Measurements from ENCODE around the gene DRG2. TPM values are rescaled to one million over a fixed set of nuclear protein-coding genes. Genes with fewer than 3 reads are reported as not detected.

Gene DRG2
- total and polyA plus RNA-seq, 2 of the 13 experiments (the other 11 are each of a cell fraction or from before 2014, with no cell fraction given) = 20.1 to 26.6 TPM

DNA sequence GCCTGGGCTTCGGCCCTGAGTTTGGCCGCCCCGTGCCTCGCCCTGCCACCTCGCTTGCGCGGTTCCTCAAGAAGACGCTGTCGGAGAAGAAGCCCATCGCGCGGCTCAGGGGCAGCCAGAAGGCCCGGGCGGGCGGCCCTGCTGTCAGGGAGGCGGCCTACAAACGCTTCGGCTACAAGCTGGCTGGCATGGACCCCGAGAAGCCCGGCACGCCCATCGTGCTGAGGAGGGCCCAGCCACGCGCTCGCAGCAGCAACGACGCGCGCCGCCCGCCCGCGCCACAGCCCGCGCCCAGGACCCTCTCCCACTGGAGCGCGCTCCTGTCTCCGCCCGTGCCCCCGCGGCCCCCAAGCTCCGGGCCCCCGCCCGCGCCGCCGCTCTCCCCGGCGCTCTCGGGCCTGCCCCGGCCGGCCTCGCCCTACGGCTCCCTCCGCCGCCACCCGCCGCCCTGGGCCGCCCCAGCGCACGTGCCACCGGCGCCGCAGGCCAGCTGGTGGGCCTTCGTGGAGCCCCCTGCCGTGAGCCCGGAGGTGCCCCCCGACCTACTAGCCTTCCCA is 32.8 kb downstream of the DRG2 start:
- no peak for ATAC-seq

More for the DNA sequence above, 32.8 kb downstream of the DRG2 start:
- H3K27ac ChIP-seq (ENCODE audit: extremely low read length, insufficient read depth, low read length) = no peak overlapping the region
- intact Hi-C loops (cut with micrococcal nuclease; ENCODE audit: unreplicated experiment) = no loop called here
- WGBS (ENCODE audit: low lambda C conversion rate) = 97% methylated on average over 49 of the region's 68 CpGs
- H2AFZ ChIP-seq (ENCODE audit: low read length) = no peak overlapping the region
- no peak overlapping the region for H3K9ac ChIP-seq (ENCODE audit: insufficient read depth, low read depth, low read length)
- no peak overlapping the region for H3K4me2 ChIP-seq (ENCODE audit: low read depth, low read length)
- no peak overlapping the region for H3K4me3 ChIP-seq (replicated peaks in 1 of 3; ENCODE audit: insufficient read depth in 1 of 3, low read depth in 2 of 3, low read length in 3 of 3)
- TF ChIP-seq POLR2AphosphoS5 (IDR thresholded peaks at IDR 0.05; ENCODE audit: low read depth, low read length) (no peak), HMG20A (CRISPR knock-in tag; IDR thresholded peaks at IDR 0.05; ENCODE audit: borderline replicate concordance) (no peak), AGO1 (IDR thresholded peaks at IDR 0.05; ENCODE audit: low read depth, low read length, poor library complexity, severe bottlenecking) (no peak), KLF9 (CRISPR knock-in tag; IDR thresholded peaks at IDR 0.05; ENCODE audit: low read depth) (no peak), ZNF589 (CRISPR knock-in tag; conservative IDR thresholded peaks at IDR 0.05) (no peak), ZFY (CRISPR knock-in tag; IDR thresholded peaks at IDR 0.05) (no peak), KDM5B (CRISPR knock-in tag; IDR thresholded peaks at IDR 0.05; ENCODE audit: borderline replicate concordance) (no peak), ZNF44 (CRISPR knock-in tag; IDR thresholded peaks at IDR 0.05) (no peak), ZNF891 (CRISPR knock-in tag; IDR thresholded peaks at IDR 0.05) (no peak), SRSF1 (optimal IDR thresholded peaks at IDR 0.05; ENCODE audit: low read depth, low read length) (no peak), ETV6 (CRISPR knock-in tag; conservative IDR thresholded peaks at IDR 0.05) (no peak)
- TF ChIP-seq, protein P1, sequence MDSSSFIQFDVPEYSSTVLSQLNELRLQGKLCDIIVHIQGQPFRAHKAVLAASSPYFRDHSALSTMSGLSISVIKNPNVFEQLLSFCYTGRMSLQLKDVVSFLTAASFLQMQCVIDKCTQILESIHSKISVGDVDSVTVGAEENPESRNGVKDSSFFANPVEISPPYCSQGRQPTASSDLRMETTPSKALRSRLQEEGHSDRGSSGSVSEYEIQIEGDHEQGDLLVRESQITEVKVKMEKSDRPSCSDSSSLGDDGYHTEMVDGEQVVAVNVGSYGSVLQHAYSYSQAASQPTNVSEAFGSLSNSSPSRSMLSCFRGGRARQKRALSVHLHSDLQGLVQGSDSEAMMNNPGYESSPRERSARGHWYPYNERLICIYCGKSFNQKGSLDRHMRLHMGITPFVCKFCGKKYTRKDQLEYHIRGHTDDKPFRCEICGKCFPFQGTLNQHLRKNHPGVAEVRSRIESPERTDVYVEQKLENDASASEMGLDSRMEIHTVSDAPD (CRISPR knock-in tag; IDR thresholded peaks at IDR 0.05) = no peak
- CTCF ChIA-PET (ENCODE audit: low intra/inter-chr PET ratio, low total read pairs) = no interaction called here
- POLR2A ChIA-PET = no interaction called here
- DNase-seq (ENCODE audit: low spot score) (no peak), FAIRE-seq (no peak)
- no TSS peak for BruUV-seq (replicated peaks)
- H3K9me3 ChIP-seq (ENCODE audit: low read length) = peaks cover 7% of the 10 kb centered on the region
- in situ Hi-C loops (cut with HindIII; ENCODE audit: extremely low pct_ligation_motif_present, low pct_unique_long_range_greater_than_20kb) = loop anchor here (25.0 kb wide), 1 partner anchor 108 kb away; no protein-coding TSS in a partner anchor
- H3K79me2 ChIP-seq (ENCODE audit: insufficient read depth, low read length) = no peaks in the 10 kb centered on the region
- H3K36me3 ChIP-seq (replicated peaks in 1 of 2; ENCODE audit: control insufficient read depth in 1 of 2, insufficient read depth in 2 of 2, low read length in 2 of 2) = no peaks in the 10 kb centered on the region
- H3K4me1 ChIP-seq (ENCODE audit: insufficient read depth, low read length) = peaks cover 30% of the 10 kb centered on the region
- no peaks in the 10 kb centered on the region for H4K20me1 ChIP-seq (ENCODE audit: insufficient read depth, low read length)
- H3K27me3 ChIP-seq (ENCODE audit: control insufficient read depth in 1 of 2, insufficient read depth in 2 of 2, low read length in 2 of 2) = peaks cover 3 to 5% of the 10 kb centered on the region in 2 experiments; a peak in 2 of 5 replicates

Measured in HepG2 (cell line).